SH-SY5Y (cell line): ENCODE data around the gene CFAP45.

ENCODE experiments used
- GATA2 ChIP-seq: IDR thresholded peaks from 2 replicates; pipeline ENCODE4 v1.6.1; 2011; ENCODE audit warnings: mild to moderate bottlenecking, low read depth, low read length
- GATA3 ChIP-seq: IDR thresholded peaks from 2 replicates; pipeline ENCODE4 v1.6.1; 2011; ENCODE audit warnings: low read depth, mild to moderate bottlenecking, low read length, moderate library complexity

CFAP45 gene

DNA sequence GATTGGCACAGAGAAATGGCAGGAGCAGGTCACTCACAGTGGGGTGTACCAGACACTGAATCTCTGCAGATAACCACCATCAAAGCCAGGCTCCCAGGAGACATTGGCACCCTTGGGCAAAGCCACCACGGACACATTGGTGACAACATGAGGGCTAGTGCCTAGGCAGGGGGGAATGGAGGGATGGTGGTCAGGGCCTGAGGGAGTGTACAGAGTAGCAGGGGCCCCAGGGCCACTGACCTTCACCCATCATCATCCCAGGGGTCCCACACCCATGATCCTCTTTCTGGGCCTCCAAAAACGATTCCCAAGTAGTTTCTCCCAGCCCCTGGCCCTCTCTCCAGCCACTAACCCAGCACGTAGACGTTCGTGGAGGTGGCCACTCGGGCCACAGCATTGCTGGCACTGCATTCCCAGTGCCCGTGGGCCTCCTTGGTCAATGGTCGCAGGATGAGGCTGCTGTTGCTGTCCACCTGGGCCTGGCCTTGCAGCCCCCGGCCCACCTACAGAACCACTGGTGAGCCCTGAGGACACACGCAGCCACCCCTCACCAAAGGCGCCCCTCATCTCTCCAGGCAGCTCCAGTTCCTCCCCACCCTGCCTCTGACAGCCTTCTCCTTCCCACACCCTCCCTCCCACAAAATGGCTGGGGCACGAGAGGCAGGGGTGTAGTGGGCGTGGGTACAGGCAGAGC is 31.3 kb upstream of the CFAP45 start:
- no peak for TF ChIP-seq GATA2
- no peak for TF ChIP-seq GATA3

DNA sequence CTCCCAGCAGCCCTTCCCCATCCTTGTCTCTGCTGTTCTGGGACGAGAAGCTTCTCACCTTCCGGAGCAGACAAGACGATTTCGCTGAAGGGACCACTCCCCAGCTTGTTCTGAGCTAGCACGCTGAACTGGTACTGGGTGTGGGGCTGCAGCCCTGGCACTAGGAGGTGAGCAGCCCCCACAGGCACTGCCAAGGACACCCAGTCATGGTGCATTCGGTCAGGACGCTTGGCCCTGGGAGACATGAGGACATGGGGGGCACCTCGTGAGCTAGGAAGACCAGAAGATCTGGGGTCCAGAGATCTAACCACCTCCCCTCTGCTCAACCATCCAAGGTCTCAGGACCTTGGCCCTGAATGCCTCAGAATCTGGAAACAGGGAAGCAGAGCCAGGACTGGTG is 30.7 kb upstream of the CFAP45 start:
- no peak for TF ChIP-seq GATA3
- no peak for TF ChIP-seq GATA2

DNA sequence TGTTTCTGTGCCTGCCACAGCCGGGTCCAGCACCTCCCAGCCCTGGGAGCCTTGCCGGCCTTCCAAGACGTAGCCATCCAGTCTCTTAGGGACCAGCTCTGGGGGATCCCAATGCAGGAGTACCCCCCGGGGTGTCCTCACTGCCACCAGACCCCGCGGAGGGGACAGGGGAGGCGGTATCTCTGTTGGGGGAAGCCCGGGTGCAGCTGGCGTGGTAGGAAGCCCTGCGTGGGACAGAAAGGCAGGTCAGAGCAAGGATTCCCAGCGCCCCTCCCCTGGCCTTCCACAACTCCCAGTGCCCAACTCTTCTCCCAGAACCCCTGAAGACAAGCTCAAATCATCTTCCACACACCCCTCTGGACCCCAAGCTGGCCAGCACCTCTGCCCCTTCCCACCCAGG is 30.3 kb upstream of the CFAP45 start:
- TF ChIP-seq GATA3 (no peak), GATA2 (no peak)

DNA sequence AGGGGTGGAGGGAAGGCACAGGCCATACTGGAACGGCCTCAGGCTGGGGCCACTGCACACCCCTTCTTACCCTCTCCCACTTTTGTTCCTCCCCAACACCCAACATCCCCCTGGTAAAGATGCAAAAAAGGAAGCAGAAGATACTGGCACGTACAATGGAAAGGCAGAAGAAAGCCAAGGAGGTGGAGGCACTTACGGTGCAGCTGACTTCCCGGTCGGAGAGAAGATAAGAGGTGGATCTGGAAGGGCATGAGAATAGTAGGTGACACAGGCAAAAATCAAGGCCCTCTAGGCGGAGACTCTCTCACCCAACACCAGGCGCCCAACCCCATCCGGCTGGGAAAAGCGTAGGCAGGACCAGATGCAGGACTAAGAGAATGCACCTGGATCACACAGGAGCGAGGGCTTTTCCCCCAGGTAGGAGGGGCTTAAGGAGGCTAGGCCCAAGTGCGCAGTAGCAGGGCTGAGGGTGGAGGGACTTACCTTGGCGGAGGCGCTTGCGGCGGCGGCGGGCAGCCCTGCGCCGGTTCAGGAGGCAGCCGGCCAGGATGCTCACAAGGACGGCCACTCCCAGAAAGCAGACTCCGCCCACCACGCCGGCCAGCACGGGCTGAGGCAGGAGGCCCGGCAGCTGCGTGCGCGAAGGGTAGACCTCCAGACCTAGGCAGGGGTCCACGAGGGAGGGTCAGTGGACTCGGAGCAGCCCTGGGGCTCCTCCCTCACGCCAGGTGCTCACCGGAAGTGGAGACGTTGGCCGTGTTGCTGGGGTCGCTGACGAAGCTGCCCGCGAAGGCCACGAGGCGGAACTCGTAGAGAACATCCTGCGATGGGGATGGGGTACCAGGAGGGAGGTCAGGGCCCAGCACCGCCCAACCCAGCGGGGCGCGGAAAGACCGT is 29.4 kb upstream of the CFAP45 start:
- TF ChIP-seq GATA2 (no peak), GATA3 (no peak)

DNA sequence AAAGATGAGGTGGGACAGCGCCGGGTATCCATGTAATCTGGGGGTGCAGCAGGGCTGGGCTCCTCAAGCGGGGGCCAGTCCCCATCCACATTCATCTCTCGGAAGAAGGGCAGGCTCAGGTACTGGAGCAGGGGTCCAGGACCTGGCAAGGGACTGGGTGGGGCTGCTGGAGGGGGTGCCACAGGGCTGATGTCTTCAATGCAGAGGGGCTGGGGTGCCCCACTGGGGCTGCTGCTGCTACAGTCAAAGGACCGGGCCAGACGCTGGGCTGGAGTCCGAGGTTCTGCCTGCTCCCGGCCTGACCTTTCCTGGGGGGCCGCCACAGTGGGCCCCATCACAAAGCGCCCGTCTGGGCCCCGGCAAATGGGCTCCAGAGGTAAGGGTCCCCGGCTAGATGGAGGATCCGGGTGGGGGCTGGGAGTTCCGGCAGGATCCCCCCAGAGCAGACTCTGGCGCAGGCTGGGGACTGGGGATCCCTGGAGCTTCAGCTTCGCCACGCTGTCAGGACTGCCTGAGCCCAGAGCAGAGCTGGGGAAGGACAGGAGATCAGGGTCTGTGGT is 28.6 kb upstream of the CFAP45 start:
- TF ChIP-seq GATA3 (no peak), GATA2 (no peak)

DNA sequence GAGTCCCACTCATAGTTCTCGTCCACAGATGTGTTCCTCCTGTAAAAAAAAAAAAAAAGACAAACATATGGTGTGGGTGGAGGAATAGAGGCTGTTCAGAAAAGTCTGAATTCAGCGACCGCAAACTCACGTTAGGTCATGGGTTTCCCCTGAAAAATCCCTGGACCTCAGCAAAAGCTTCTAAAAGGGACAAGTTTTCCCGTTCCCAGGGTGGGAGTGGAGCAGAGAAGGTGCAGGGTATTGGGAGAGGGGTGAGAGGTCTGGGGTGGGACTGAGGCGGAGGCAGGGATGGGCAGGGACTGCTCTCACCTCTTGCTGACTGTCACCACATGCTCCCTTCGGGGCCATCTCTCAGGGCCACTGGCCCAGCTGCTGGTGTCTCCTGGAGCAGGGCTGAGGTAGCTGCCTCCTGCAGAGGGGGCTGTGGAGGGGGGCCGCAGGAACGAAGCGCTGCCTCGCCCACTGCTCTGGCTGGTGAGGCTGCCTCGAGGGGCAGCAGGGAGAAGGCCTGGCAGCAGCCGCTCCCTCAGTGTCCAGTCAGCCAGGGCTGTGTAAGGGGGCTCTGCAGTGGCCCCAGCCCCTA is 28.0 kb upstream of the CFAP45 start:
- TF ChIP-seq GATA3 = no peak
- TF ChIP-seq GATA2 = no peak

DNA sequence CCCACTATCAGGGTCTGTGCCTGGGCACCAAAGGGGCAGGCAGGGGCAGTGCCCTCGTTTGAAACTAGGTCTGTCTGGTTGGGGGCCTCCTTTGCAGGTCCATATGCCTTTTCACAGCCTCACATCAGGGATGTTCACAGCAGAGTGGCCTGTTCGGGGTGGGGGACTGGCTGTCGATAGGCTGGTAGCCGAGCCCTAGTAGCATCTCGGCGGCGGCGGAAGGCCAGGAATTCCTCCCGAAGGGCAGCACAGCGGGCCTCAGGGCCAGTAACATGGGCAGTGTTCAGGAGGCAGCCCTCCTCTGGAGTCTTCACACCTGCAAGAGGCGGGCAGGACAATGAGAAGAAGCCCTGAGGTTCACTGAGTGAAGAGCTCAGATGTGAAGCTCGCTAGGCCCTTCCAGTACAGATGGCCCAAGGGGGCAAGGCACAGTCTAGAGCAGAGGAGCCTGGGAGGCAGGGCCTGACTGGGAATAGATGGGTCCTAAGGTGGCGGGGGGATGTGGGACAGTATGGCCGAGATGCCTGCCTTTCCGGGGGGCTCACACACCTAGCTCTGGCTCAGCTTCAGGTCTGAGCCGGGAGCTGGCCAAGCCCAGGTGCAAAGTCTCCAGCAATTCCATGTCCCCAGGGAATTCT is 27.4 kb upstream of the CFAP45 start:
- no peak for TF ChIP-seq GATA3

DNA sequence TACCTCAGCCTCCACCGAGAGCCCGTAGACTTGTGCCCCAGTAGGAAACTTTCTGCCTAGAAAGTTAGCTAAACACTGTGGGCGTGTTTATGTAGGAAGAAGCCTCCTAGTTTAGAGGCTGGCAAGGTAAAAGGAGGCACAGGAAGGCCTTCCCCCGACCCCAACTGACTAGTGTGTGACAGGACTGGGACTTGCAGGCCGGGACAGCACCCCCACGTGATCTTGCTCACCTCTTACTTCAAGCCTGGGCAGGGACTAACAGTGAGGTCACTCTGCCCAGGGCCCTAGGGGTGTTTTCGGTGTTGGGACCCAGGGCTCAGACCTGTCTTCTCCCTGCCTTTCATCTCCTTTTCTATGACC is 25.7 kb upstream of the CFAP45 start:
- TF ChIP-seq GATA3 (no peak), GATA2 (no peak)

DNA sequence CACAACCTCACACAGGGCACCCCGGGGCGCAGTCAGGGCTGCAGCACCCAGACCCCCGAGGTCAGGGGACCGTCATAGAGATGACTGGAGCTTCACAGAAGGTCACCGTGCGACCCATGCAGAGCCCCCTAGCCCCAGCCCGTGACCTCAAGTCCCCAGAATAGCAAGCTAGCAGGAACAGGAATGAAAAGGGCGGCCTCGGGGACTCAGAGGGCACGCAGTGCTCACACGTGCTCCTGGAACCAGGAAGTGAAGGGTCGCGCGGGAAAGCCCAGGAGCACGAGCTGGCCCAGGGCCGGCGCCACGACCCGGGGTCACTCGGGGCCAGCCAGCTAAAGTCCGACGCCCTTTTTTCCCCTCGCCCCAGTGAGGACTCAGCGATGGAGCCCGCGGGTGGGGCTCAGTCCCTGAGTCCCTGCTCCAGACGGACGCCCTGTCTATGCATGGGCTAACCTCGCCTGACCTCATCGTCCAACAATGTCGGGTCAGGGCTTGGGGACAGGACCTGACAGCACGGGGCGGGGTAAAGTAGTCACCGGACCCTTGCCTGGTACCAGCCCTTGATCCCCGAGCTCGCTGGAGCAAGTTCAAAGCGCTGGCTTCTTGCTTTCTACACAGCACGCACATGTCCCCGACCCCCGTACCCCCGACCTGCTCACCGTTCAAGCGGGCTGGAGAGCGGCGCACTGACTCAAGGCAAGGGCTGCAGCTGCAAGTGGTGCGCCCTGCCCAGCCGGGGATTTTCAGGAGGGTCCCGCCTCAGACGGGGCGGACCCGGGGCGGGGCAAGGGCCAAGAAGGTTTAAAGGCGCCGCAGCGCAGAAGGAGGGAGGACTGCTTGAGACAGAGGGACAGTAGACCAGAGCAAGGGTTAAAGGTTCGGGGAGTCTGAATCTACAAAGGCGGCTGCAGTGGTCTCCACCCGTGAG is 25.1 kb upstream of the CFAP45 start, which contains the start of gene TAGLN2:
TSS of gene TAGLN2 (minus strand) at position 717 of the 928 bp plus-strand sequence. CDS start 4,998 bp downstream, outside the sequence.
- TF ChIP-seq GATA3 (no peak), GATA2 (no peak)

DNA sequence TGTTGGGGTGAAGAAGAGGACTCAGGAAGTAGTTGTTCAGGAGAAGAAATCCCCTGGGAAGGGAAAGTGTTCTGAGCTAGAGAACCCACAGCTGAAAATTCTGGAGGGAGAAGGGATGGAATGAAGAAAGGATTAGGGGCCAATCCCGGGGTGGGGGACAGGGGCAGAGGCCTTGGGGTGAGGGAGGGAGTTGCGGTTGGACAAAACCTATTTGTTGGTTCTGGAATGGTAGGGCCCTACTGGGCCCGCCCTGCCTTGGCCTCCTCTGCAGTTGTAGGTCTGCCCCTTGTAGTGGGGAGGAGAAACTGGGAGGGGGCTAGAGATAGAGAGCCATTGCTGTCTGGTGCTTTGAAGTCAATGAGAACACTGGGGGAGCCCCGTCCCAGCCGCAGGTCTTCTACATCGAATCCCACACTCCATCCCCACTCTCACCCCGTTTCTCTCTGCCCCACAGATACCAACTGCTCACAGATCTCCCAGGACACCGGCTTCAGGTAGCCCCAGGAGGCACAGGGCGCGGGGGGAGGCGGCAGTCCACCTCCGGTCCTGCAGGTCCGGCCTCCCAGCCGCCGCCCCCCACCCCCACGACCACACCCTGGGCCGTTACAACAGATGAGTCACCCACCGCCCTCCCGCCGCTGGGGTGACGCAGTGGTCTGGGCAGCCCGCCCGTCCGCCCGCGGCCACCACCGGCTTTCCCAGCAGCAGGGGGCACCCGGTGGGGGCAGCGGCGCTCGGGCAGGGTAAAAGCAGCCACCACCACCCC is 24.2 kb upstream of the CFAP45 start:
- no peak for TF ChIP-seq GATA3
- TF ChIP-seq GATA2 = no peak

DNA sequence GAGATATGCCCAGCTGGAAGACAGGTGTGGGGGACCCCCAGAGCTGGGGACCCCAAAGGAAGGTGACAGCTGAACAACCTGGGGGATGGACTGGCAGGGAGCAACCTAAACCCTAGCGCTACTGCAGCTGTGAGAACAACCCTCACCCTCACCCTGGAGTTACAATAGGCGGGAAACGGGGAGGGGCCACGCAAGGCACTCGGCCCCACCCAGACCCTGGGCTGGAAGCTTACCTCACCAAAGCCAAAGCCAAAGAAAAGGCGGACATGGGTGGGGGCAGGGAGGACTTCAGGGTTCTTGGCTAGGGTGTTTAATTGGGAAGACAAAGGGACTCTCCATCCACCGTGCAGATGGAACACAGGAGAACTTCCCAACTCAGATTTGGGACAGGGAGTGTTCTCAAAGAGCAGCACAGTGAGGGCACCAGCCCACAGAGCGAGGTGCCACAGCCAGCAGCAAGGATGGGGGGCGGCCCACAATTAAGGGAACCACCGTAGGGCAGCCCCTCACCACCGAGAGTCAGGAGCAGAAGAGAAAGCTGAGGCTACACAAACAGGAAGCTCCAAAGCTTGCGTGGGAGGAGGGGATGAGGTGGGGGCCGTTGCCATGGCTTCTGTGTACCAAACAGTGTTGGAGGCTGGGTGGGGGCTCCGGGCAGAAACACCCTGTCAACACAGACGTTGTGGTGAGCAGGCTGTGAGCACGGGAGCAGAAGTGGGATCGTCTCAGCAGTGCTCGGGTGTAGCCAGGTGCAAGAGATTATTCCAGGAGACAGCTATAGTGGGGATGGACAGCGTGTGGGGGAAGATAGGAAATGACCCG is 23.4 kb upstream of the CFAP45 start:
- TF ChIP-seq GATA2 (no peak), GATA3 (no peak)
